Stimulated activated naive CD8-positive, alpha-beta T cell treated with anti-CD3 and anti-CD28 coated beads, Interleukin-15, Interleukin-2, amounts not matched to agents 100 ng/mL and 50 ng/mL, for 24 hours (primary cell): ENCODE data around the gene KCNE4.

ENCODE experiments used
- H3K27ac Mint-ChIP-seq: one replicate; pipeline ENCODE4 v1.8.0; 2021; ENCODE audit warnings: mild to moderate bottlenecking, mixed read lengths
- H3K27me3 Mint-ChIP-seq: one replicate; pipeline ENCODE4 v1.8.0; 2021; ENCODE audit warnings: mixed read lengths
- H3K36me3 Mint-ChIP-seq: one replicate; pipeline ENCODE4 v1.8.0; 2021; ENCODE audit warnings: low read depth, mixed read lengths
- H3K4me1 Mint-ChIP-seq: one replicate; pipeline ENCODE4 v1.8.0; 2021; ENCODE audit warnings: low read depth, mixed read lengths
- H3K4me3 Mint-ChIP-seq: one replicate; pipeline ENCODE4 v1.8.0; 2021; ENCODE audit warnings: mild to moderate bottlenecking, mixed read lengths
- H3K9me3 Mint-ChIP-seq: one replicate; pipeline ENCODE4 v1.8.0; 2021; ENCODE audit warnings: mixed read lengths

The KCNE4 gene

GRCh38 chr2:223047260-223047761 is 4.7 kb upstream of the KCNE4 start:
- peaks cover 7% of the 10 kb centered on the region for H3K27me3 Mint-ChIP-seq
- no peaks in the 10 kb centered on the region for H3K4me1 Mint-ChIP-seq
- H3K9me3 Mint-ChIP-seq, result no peaks in the 10 kb centered on the region
- H3K36me3 Mint-ChIP-seq, result no peaks in the 10 kb centered on the region
- H3K27ac Mint-ChIP-seq, result no peak overlapping the region
- H3K4me3 Mint-ChIP-seq, result no peak overlapping the region

- H3K4me3 Mint-ChIP-seq, result no peak overlapping the region
- H3K36me3 Mint-ChIP-seq, result no peaks in the 10 kb centered on the region
- no peaks in the 10 kb centered on the region for H3K4me1 Mint-ChIP-seq
- H3K27me3 Mint-ChIP-seq, result peaks cover 7% of the 10 kb centered on the region
- H3K27ac Mint-ChIP-seq, result no peak overlapping the region
- H3K9me3 Mint-ChIP-seq, result no peaks in the 10 kb centered on the region
Observed at GRCh38 chr2:223048519-223048918, 3.5 kb upstream of the KCNE4 start.

- H3K9me3 Mint-ChIP-seq, result no peaks in the 10 kb centered on the region
- no peaks in the 10 kb centered on the region for H3K36me3 Mint-ChIP-seq
- no peaks in the 10 kb centered on the region for H3K4me1 Mint-ChIP-seq
- peaks cover 7% of the 10 kb centered on the region for H3K27me3 Mint-ChIP-seq
- H3K4me3 Mint-ChIP-seq, result no peak overlapping the region
- no peak overlapping the region for H3K27ac Mint-ChIP-seq
Observed at GRCh38 chr2:223049356-223049755, 2.6 kb upstream of the KCNE4 start.

- H3K36me3 Mint-ChIP-seq, result no peaks in the 10 kb centered on the region
- peaks cover 7% of the 10 kb centered on the region for H3K27me3 Mint-ChIP-seq
- no peaks in the 10 kb centered on the region for H3K4me1 Mint-ChIP-seq
- no peak overlapping the region for H3K27ac Mint-ChIP-seq
- H3K9me3 Mint-ChIP-seq, result no peaks in the 10 kb centered on the region
- H3K4me3 Mint-ChIP-seq, result no peak overlapping the region
Observed at GRCh38 chr2:223050188-223050587, 1.8 kb upstream of the KCNE4 start.

GRCh38 chr2:223050900-223051504 is 988 bp upstream of the KCNE4 start:
- Mint-ChIP-seq H3K4me1 (no peaks in the 10 kb centered on the region), H3K27ac (no peak overlapping the region), H3K27me3 (peaks cover 7% of the 10 kb centered on the region), H3K9me3 (no peaks in the 10 kb centered on the region), H3K4me3 (no peak overlapping the region), H3K36me3 (no peaks in the 10 kb centered on the region)

- Mint-ChIP-seq H3K9me3 (no peaks in the 10 kb centered on the region), H3K27ac (no peak overlapping the region), H3K36me3 (no peaks in the 10 kb centered on the region), H3K4me3 (no peak overlapping the region), H3K4me1 (no peaks in the 10 kb centered on the region), H3K27me3 (peaks cover 3% of the 10 kb centered on the region)
Observed at GRCh38 chr2:223052548-223053483, 826 bp downstream of the KCNE4 start.

GRCh38 chr2:223053484-223054192 is 1.6 kb downstream of the KCNE4 start:
- H3K9me3 Mint-ChIP-seq, result no peaks in the 10 kb centered on the region
- H3K4me1 Mint-ChIP-seq, result no peaks in the 10 kb centered on the region

GRCh38 chr2:223054193-223054781 is 2.3 kb downstream of the KCNE4 start:
- H3K4me1 Mint-ChIP-seq, result no peaks in the 10 kb centered on the region
- no peaks in the 10 kb centered on the region for H3K36me3 Mint-ChIP-seq
- H3K9me3 Mint-ChIP-seq, result no peaks in the 10 kb centered on the region
- no peak overlapping the region for H3K4me3 Mint-ChIP-seq
- H3K27me3 Mint-ChIP-seq, result peaks cover 3% of the 10 kb centered on the region
- H3K27ac Mint-ChIP-seq, result no peak overlapping the region

More at GRCh38 chr2:223053484-223054192, 1.6 kb downstream of the KCNE4 start:
- Mint-ChIP-seq H3K27me3 (peaks cover 3% of the 10 kb centered on the region), H3K27ac (no peak overlapping the region), H3K36me3 (no peaks in the 10 kb centered on the region), H3K4me3 (no peak overlapping the region)

- H3K9me3 Mint-ChIP-seq, result no peaks in the 10 kb centered on the region
- H3K27me3 Mint-ChIP-seq, result peaks cover 2% of the 10 kb centered on the region
- H3K4me1 Mint-ChIP-seq, result no peaks in the 10 kb centered on the region
- H3K4me3 Mint-ChIP-seq, result no peak overlapping the region
- no peaks in the 10 kb centered on the region for H3K36me3 Mint-ChIP-seq
- H3K27ac Mint-ChIP-seq, result no peak overlapping the region
Observed at GRCh38 chr2:223055140-223055539, 3.1 kb downstream of the KCNE4 start.

- no peaks in the 10 kb centered on the region for H3K36me3 Mint-ChIP-seq
- no peaks in the 10 kb centered on the region for H3K9me3 Mint-ChIP-seq
- H3K4me1 Mint-ChIP-seq, result no peaks in the 10 kb centered on the region
- H3K27me3 Mint-ChIP-seq, result peaks cover 4% of the 10 kb centered on the region
- H3K27ac Mint-ChIP-seq, result no peak overlapping the region
- H3K4me3 Mint-ChIP-seq, result no peak overlapping the region
Observed at GRCh38 chr2:223055836-223056235, 3.8 kb downstream of the KCNE4 start.

- Mint-ChIP-seq H3K4me1 (no peaks in the 10 kb centered on the region), H3K27ac (no peak overlapping the region), H3K27me3 (peaks cover 8% of the 10 kb centered on the region), H3K4me3 (no peak overlapping the region), H3K36me3 (no peaks in the 10 kb centered on the region), H3K9me3 (no peaks in the 10 kb centered on the region)
Observed at GRCh38 chr2:223056701-223057418, 4.9 kb downstream of the KCNE4 start.

- no peak overlapping the region for H3K4me3 Mint-ChIP-seq
- no peaks in the 10 kb centered on the region for H3K4me1 Mint-ChIP-seq
- no peak overlapping the region for H3K27ac Mint-ChIP-seq
- no peaks in the 10 kb centered on the region for H3K36me3 Mint-ChIP-seq
- peaks cover 8% of the 10 kb centered on the region for H3K27me3 Mint-ChIP-seq
- no peaks in the 10 kb centered on the region for H3K9me3 Mint-ChIP-seq
Observed at GRCh38 chr2:223057569-223057968, 5.6 kb downstream of the KCNE4 start.

- Mint-ChIP-seq H3K4me1 (no peaks in the 10 kb centered on the region), H3K9me3 (no peaks in the 10 kb centered on the region), H3K4me3 (no peak overlapping the region), H3K27me3 (peaks cover 8% of the 10 kb centered on the region), H3K36me3 (no peaks in the 10 kb centered on the region), H3K27ac (no peak overlapping the region)
Observed at GRCh38 chr2:223058952-223059716, 7.1 kb downstream of the KCNE4 start.
